Measurements from ENCODE around the gene ATG101. TPM values are rescaled to one million over a fixed set of nuclear protein-coding genes. Genes with fewer than 3 reads are reported as not detected.

ATG101 gene
- total RNA-seq, 2 experiments from 2014 or later, result 38.0 to 53.9 TPM

GRCh38 chr12:52037248-52037861 is 32.4 kb upstream of the ATG101 start:
- H3K4me3 ChIP-seq (ENCODE audit: low read depth, low read length, poor library complexity, severe bottlenecking), result peak overlapping the region; percentile 96
- ChIA-PET CTCF (ENCODE audit: unreplicated experiment) (no interaction called here), POLR2A (interaction anchor here (0.5 to 1.0 kb wide), 3 partner anchors 31 to 86 kb away, joined by 3 read pairs; no protein-coding TSS in a partner anchor)
- peaks cover under 1% of the 10 kb centered on the region; the same call in 1 of the 2 replicates for H3K36me3 ChIP-seq (ENCODE audit: insufficient read depth, low read length)
- H3K4me2 ChIP-seq (ENCODE audit: low read length), result peak overlapping the region; percentile 84
- H3K9me3 ChIP-seq (ENCODE audit: low read length), result no peaks in the 10 kb centered on the region
- peak overlapping the region; percentile 59 for H2AFZ ChIP-seq (ENCODE audit: low read length)
- H3K79me2 ChIP-seq (ENCODE audit: insufficient read depth, low read depth, low read length), result peaks cover 24% of the 10 kb centered on the region; the same call in 1 of the 2 replicates
- peak; percentile 52 for DNase-seq (ENCODE audit: low spot score)
- H3K27ac ChIP-seq (ENCODE audit: low read depth, low read length, poor library complexity, severe bottlenecking), result peak overlapping the region; percentile 50
- H4K20me1 ChIP-seq (ENCODE audit: insufficient read depth, low read length), result no peaks in the 10 kb centered on the region
- 0 out of 2 replicates have a peak, but pooled peaks have one; percentile 15 for TF ChIP-seq CTCF (conservative IDR thresholded peaks at IDR 0.05; ENCODE audit: low read length)
- TF ChIP-seq EZH2phosphoT487 (IDR thresholded peaks at IDR 0.05; ENCODE audit: borderline replicate concordance, low read depth, low read length), result no peak
- BruUV-seq (replicated peaks), result no TSS peak
- intact Hi-C loops (cut with micrococcal nuclease; ENCODE audit: unreplicated experiment), result loop anchor here (2.0 kb wide), 1 partner anchor 13 kb away; the partner anchor contains the start of gene NR4A1
- H3K4me1 ChIP-seq (ENCODE audit: insufficient read depth, low read length, poor library complexity, severe bottlenecking), result peaks cover 79% of the 10 kb centered on the region
- no peaks in the 10 kb centered on the region for H3K9me2 ChIP-seq (ENCODE audit: insufficient read depth, low read length)

- POLR2A ChIA-PET, result interaction anchor here (0.5 to 1.0 kb wide), 3 partner anchors 12 to 1260 kb away, joined by 3 read pairs; no protein-coding TSS in a partner anchor
- no TSS peak for BruUV-seq (replicated peaks)
- Histone ChIP-seq H2AFZ (ENCODE audit: low read length) (no peak overlapping the region), H3K9me3 (ENCODE audit: low read length) (no peaks in the 10 kb centered on the region), H4K20me1 (ENCODE audit: insufficient read depth, low read length) (no peaks in the 10 kb centered on the region), H3K79me2 (ENCODE audit: insufficient read depth, low read depth, low read length) (peaks cover 29% of the 10 kb centered on the region; the same call in 1 of the 2 replicates), H3K4me1 (ENCODE audit: insufficient read depth, low read length, poor library complexity, severe bottlenecking) (peaks cover 82% of the 10 kb centered on the region), H3K4me3 (ENCODE audit: low read depth, low read length, poor library complexity, severe bottlenecking) (peak overlapping the region; percentile 96), H3K9me2 (ENCODE audit: insufficient read depth, low read length) (no peaks in the 10 kb centered on the region), H3K27ac (ENCODE audit: low read depth, low read length, poor library complexity, severe bottlenecking) (no peak overlapping the region), H3K36me3 (ENCODE audit: insufficient read depth, low read length) (peaks cover 10% of the 10 kb centered on the region; the same call in 1 of the 2 replicates), H3K4me2 (ENCODE audit: low read length) (peak overlapping the region; percentile 84)
- no peak for DNase-seq (ENCODE audit: low spot score)
- TF ChIP-seq EZH2phosphoT487 (IDR thresholded peaks at IDR 0.05; ENCODE audit: borderline replicate concordance, low read depth, low read length), result no peak
- no peak for TF ChIP-seq CTCF (conservative IDR thresholded peaks at IDR 0.05; ENCODE audit: low read length)
- intact Hi-C loops (cut with micrococcal nuclease; ENCODE audit: unreplicated experiment), result no loop called here
- CTCF ChIA-PET (ENCODE audit: unreplicated experiment), result interaction anchor here (0.5 to 1.2 kb wide), 3 partner anchors 13 to 87 kb away, joined by 3 read pairs; no protein-coding TSS in a partner anchor
Measured at GRCh38 chr12:52038447-52038846, 31.3 kb upstream of the ATG101 start.

- Histone ChIP-seq H3K9me2 (ENCODE audit: insufficient read depth, low read length) (no peaks in the 10 kb centered on the region), H3K4me2 (ENCODE audit: low read length) (peak overlapping the region; percentile 84), H3K4me1 (ENCODE audit: insufficient read depth, low read length, poor library complexity, severe bottlenecking) (peaks cover 68% of the 10 kb centered on the region), H4K20me1 (ENCODE audit: insufficient read depth, low read length) (no peaks in the 10 kb centered on the region), H3K9me3 (ENCODE audit: low read length) (no peaks in the 10 kb centered on the region), H3K36me3 (ENCODE audit: insufficient read depth, low read length) (peaks cover 26% of the 10 kb centered on the region; the same call in 1 of the 2 replicates), H2AFZ (ENCODE audit: low read length) (no peak overlapping the region), H3K79me2 (ENCODE audit: insufficient read depth, low read depth, low read length) (peaks cover 29% of the 10 kb centered on the region; the same call in 1 of the 2 replicates), H3K4me3 (ENCODE audit: low read depth, low read length, poor library complexity, severe bottlenecking) (no peak overlapping the region), H3K27ac (ENCODE audit: low read depth, low read length, poor library complexity, severe bottlenecking) (peak overlapping the region; percentile 69)
- ChIA-PET POLR2A (interaction anchor here (0.9 kb wide), 1 partner anchor 10 kb away, joined by 3 read pairs; no protein-coding TSS in a partner anchor), CTCF (ENCODE audit: unreplicated experiment) (interaction anchor here (0.6 to 1.3 kb wide), 2 partner anchors 29 to 40 kb away, joined by 3 to 4 read pairs; partner anchors contain the start of gene ATG101)
- BruUV-seq (replicated peaks), result no TSS peak
- no peak for TF ChIP-seq EZH2phosphoT487 (IDR thresholded peaks at IDR 0.05; ENCODE audit: borderline replicate concordance, low read depth, low read length)
- DNase-seq (ENCODE audit: low spot score), result no peak
- intact Hi-C loops (cut with micrococcal nuclease; ENCODE audit: unreplicated experiment), result no loop called here
Measured at GRCh38 chr12:52041035-52041434, 28.7 kb upstream of the ATG101 start.

Data from OCI-LY7 (cell line).